Chondrocyte (in vitro differentiated cells): ENCODE measurements around the gene DDX52. TPM values are rescaled to one million over a fixed set of nuclear protein-coding genes. Genes with fewer than 3 reads are reported as not detected.

Experiments
- DNase-seq: peaks from one replicate; pipeline ENCODE4 v3.0.0; 2021; ENCODE audit warnings: mixed read lengths, low spot score
- H3K27ac Mint-ChIP-seq: one replicate; pipeline ENCODE4 v1.8.0; 2021; ENCODE audit warnings: mild to moderate bottlenecking, moderate library complexity, mixed read lengths; ENCODE audit not compliant: unreplicated experiment
- H3K27me3 Mint-ChIP-seq: 2 replicates; pipeline ENCODE4 v1.8.0; 2021; ENCODE audit warnings: low read depth, mixed read lengths
- H3K36me3 Mint-ChIP-seq: 2 replicates; pipeline ENCODE4 v1.8.0; 2021; ENCODE audit warnings: low read depth, mixed read lengths
- H3K4me1 Mint-ChIP-seq: 2 replicates; pipeline ENCODE4 v1.8.0; 2021; ENCODE audit warnings: low read depth, mild to moderate bottlenecking, mixed read lengths
- H3K4me3 Mint-ChIP-seq: one replicate; pipeline ENCODE4 v1.8.0; 2021; ENCODE audit warnings: mild to moderate bottlenecking, moderate library complexity, mixed read lengths; ENCODE audit not compliant: unreplicated experiment
- H3K9me3 Mint-ChIP-seq: 2 replicates; pipeline ENCODE4 v1.8.0; 2021; ENCODE audit warnings: low read depth, mixed read lengths
- total RNA-seq: library from RNA; stranded (reverse); gene quantifications from 3 replicates; pipeline ENCODE4 v1.2.1, GENCODE V29; 2021
- TF ChIP-seq, protein P1 (sequence below): fragments of 200-600 bp; sonication (generic); IDR thresholded peaks from 2 replicates; pipeline ENCODE4 v1.5.0; 2021; ENCODE audit warnings: antibody characterized with exemption, mild to moderate bottlenecking, moderate library complexity

Gene DDX52
- total RNA-seq, 1 donor from 2014 or later = 43.9 TPM

DNA sequence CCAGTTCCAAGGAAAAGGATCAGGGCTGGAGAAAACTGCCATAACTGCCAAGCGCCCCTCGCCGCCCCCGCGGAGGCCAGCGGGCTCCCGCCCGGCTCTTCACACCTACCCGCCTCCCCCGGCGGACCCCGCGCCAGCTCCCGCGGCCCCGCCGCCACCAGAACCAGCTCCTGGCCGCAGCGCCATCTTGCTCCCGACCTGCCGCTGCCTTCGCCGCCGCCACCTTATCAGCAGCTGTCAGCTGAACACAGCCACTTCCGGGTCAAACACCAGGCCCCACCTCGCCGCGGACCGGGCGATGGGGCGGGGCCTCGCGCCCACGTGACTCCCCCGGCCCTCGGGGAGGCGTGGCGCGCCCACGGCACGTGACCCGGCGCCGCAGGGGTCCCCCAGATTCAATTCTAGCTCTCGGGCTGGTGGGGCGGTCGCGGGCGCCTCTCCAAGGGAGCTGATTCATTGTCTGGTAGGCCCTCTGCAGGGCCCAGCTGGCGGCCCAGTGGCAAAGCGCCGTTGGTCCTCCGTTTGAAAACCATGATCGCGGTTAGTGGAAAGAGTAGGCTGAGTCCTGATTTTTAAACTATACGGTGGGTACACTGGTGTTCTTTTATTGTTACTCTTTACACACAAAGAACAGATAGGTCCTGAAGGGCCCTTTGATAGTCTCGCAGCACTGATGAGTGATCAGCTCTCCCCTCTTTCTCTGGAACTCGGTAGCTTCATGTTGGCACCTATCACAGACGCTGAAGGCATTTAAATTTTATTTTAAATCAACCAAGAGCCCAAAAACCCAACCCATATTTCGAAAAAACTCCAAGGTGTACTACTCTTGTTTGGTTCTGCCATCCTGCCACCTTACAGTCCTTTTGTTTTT is 33.8 kb downstream of the DDX52 start, which contains the start of gene SYNRG:
Gene SYNRG, minus strand, starts transcription at position 249 of the 871 bp plus-strand sequence. Its CDS starts 63 bp downstream, at position 186.
- Mint-ChIP-seq H3K9me3 (no peaks in the 10 kb centered on the region), H3K36me3 (peaks cover 3% of the 10 kb centered on the region)

DNA sequence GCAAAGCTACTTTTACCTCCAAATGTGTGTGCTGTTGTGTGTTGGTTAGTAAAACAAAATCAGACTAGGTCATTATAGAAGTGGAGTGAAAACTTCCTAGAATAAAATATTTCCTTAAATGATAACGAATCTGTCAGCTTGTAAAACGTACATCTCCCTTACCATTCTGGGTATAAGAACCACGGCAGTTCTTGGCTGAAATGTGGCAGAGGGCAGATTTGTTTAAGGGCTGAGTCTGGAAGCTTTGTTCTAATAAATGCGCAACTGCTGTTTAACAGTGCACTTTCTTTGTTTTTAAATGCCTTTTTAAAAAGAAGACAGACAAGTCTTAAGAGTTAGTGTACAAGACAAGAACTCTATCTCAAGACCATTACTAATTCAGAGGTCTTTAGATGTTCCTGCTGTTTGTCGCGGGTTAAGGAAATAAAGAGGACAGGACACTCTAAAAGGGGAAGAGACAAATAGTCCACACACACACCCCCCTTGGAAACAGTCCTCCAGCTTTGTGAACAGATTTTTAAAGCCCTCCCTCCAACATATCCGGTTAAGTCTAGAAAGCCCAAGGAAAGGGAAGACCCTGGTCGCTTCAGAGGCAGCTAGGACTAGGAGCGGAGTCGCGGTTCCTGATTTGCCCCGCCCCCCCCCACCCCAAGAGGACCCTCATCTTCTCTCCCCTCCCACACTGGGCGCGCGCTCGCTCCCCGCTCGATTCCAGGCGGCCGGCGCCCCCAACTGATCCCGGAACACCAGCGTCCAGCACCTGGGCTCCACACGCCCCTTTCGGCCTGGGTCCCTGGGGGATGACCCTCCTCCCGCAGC is 34.7 kb downstream of the DDX52 start:
- DNase-seq = no peak
- H3K9me3 Mint-ChIP-seq = no peaks in the 10 kb centered on the region
- TF ChIP-seq, protein P1, sequence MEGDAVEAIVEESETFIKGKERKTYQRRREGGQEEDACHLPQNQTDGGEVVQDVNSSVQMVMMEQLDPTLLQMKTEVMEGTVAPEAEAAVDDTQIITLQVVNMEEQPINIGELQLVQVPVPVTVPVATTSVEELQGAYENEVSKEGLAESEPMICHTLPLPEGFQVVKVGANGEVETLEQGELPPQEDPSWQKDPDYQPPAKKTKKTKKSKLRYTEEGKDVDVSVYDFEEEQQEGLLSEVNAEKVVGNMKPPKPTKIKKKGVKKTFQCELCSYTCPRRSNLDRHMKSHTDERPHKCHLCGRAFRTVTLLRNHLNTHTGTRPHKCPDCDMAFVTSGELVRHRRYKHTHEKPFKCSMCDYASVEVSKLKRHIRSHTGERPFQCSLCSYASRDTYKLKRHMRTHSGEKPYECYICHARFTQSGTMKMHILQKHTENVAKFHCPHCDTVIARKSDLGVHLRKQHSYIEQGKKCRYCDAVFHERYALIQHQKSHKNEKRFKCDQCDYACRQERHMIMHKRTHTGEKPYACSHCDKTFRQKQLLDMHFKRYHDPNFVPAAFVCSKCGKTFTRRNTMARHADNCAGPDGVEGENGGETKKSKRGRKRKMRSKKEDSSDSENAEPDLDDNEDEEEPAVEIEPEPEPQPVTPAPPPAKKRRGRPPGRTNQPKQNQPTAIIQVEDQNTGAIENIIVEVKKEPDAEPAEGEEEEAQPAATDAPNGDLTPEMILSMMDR = no peak
- H3K27me3 Mint-ChIP-seq = no peaks in the 10 kb centered on the region
- H3K27ac Mint-ChIP-seq = peak overlapping the region; percentile 93
- peak overlapping the region; percentile 83 for H3K4me3 Mint-ChIP-seq
- H3K4me1 Mint-ChIP-seq = peaks cover 57% of the 10 kb centered on the region
- H3K36me3 Mint-ChIP-seq = peaks cover 2% of the 10 kb centered on the region

More for the DNA sequence above, 33.8 kb downstream of the DDX52 start, which contains the start of gene SYNRG:
- peak; percentile 99 for DNase-seq
- TF ChIP-seq, protein P1 = peak; percentile 73
- Mint-ChIP-seq H3K27ac (peak within 1 kb of the TSS; percentile 95), H3K4me1 (peaks cover 61% of the 10 kb centered on the region), H3K27me3 (no peaks in the 10 kb centered on the region), H3K4me3 (peak within 1 kb of the TSS; percentile 83)

DNA sequence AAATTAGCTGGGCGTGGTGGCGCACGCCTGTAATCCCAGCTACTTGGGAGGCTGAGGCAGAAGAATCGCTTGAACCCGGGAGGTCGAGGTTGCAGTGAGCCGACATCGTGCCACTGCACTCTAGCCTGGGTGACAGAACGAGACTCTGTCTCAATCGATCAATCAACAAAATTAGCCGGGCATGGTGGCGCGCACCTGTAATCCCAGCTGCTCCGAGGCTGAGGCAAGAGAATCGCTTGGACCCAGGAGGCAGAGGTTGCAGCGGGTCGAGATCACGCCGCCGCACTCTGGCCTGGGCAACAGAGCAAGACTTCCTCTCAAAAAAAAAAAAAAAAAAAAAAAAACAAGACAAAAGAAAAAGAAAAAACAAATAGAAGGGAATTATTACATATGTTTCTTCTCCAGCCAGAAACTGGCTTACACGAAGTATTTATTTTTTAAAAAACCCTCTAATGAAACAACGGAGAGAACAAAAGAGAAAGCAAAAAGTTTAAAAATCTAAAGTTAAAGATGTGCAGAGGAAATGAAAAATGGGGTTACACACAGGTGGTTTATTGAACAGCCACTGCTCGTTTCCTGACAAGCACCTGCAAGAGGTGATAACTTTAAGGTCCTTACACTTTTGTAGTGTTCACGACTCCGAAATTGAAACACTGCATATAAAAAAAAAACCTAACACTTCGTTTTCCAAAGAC is 35.5 kb downstream of the DDX52 start:
- peak overlapping the region; percentile 93 for H3K27ac Mint-ChIP-seq
- peak overlapping the region; percentile 83 for H3K4me3 Mint-ChIP-seq
- TF ChIP-seq, protein P1 = no peak
- no peaks in the 10 kb centered on the region for H3K27me3 Mint-ChIP-seq
- H3K4me1 Mint-ChIP-seq = peaks cover 59% of the 10 kb centered on the region
- DNase-seq = no peak
- peaks cover 4% of the 10 kb centered on the region for H3K36me3 Mint-ChIP-seq
- no peaks in the 10 kb centered on the region for H3K9me3 Mint-ChIP-seq

DNA sequence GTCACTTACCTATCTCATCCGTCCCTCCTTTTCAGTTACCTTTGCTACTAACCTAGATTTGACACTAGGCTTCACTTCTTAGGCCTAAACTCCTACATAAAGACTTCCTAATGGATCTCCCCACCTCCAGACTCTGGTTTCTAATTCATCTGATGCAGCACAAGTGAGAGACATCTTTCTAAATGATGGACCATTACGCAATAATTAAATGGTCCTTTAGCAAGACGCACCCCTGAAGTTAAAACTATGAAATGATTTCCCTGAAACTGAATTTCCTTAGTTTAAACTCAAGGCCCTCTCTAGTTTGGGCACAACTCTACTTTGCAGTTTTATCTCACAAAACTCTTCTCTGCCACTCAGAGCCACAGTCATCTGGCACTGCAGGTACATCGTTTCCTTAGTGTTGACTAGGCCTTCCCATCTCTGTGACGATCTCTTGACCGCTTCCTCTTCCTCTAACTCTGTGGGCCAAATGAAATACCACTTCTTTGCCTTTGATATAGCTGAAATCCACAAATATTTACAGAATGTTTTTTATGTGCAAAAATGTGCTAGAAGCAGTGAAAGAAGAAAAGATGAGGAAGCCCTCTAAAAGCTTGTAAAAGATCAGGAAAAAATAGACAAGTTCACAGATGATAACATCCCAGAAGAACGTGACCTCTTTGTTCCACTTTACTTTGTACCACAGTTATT is 37.3 kb downstream of the DDX52 start:
- H3K27me3 Mint-ChIP-seq = no peaks in the 10 kb centered on the region
- no peak overlapping the region for H3K27ac Mint-ChIP-seq

More for the DNA sequence above, 37.3 kb downstream of the DDX52 start:
- DNase-seq = no peak
- H3K4me1 Mint-ChIP-seq = peaks cover 63% of the 10 kb centered on the region
- H3K4me3 Mint-ChIP-seq = no peak overlapping the region
- TF ChIP-seq, protein P1 = no peak
- peaks cover 4% of the 10 kb centered on the region for H3K36me3 Mint-ChIP-seq
- no peaks in the 10 kb centered on the region for H3K9me3 Mint-ChIP-seq
